ENCODE results near the gene MAP4. TPM values are rescaled to one million over a fixed set of nuclear protein-coding genes. Genes with fewer than 3 reads are reported as not detected.

Gene MAP4
- total RNA-seq, 1 donor from 2014 or later, result 54.6 TPM

DNA sequence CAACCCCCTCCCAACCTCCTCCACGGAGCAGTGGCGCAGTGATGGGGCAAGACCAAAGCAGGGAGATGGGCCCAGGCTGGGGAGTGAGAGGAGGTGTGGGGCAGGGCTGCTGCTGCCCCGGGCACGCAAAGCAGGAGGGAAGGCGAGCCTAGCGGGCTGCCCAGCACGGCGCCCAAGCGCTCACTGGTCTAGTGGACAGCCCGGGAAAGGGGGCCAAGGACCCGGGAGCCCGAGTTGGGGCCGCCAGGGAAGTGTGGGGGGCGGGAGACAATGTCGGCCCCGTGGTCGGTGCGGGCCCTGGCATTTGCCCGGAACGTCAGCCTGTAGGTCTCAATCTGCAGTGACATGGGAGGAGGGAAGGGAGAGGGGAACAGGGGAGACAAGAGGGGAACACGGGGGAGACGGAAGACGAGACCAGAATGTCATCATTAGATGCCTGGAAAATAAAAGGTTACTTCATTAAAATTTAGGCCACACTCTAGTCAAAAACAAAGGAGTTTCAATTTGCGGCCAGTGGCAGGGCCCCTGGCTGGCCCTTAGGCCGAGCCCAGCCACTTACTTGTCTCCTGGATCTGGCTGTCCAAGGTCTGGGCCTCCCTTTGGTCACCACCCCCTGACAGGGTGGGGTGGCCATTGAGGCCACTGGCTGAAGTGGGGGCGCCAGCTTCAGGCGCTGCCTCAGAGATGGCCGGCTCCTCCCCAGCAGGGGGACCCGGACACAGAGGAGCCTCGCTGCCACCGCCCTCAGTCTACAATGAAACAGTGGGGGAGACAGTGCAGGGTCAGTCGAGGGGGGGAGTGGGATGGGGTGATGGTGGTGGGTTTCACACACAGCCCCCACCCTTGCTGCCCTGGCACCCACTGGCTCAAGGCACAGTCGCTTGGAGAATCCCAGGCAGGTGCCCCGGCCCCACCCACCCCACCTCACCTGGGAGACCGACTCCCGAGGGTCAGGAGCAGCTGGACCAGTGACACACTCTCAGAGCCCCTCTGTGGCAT, 163.3 kb downstream of the MAP4 start:
- Mint-ChIP-seq H3K27me3 (ENCODE audit: insufficient read depth, low read depth) (peaks cover 10% of the 10 kb centered on the region), H3K4me1 (peaks cover 3% of the 10 kb centered on the region), H3K4me3 (no peak overlapping the region), H3K27ac (no peak overlapping the region), H3K9me3 (peaks cover 3% of the 10 kb centered on the region), H3K36me3 (peaks cover 22% of the 10 kb centered on the region)
- peaks cover 29% of the 10 kb centered on the region for H3F3A ChIP-seq (ENCODE audit: low read depth)
- H3K36me3 ChIP-seq, result no peaks in the 10 kb centered on the region
- no peaks in the 10 kb centered on the region for H3K79me2 ChIP-seq (ENCODE audit: low read depth)
- no peak overlapping the region for H2AFZ ChIP-seq (replicated peaks)
- H3K9ac ChIP-seq, result no peak overlapping the region
- no peak overlapping the region for H3K4me3 ChIP-seq
- H3K4me1 ChIP-seq, result no peaks in the 10 kb centered on the region
- H3K27ac ChIP-seq, result peak overlapping the region; percentile 17
- no peak overlapping the region for H3K4me2 ChIP-seq
- H3K27me3 ChIP-seq, result no peaks in the 10 kb centered on the region
- no peaks in the 10 kb centered on the region for H4K20me1 ChIP-seq (ENCODE audit: low read depth)
- no peak for TF ChIP-seq EZH2phosphoT487 (IDR thresholded peaks at IDR 0.05)
- TF ChIP-seq, protein P1, sequence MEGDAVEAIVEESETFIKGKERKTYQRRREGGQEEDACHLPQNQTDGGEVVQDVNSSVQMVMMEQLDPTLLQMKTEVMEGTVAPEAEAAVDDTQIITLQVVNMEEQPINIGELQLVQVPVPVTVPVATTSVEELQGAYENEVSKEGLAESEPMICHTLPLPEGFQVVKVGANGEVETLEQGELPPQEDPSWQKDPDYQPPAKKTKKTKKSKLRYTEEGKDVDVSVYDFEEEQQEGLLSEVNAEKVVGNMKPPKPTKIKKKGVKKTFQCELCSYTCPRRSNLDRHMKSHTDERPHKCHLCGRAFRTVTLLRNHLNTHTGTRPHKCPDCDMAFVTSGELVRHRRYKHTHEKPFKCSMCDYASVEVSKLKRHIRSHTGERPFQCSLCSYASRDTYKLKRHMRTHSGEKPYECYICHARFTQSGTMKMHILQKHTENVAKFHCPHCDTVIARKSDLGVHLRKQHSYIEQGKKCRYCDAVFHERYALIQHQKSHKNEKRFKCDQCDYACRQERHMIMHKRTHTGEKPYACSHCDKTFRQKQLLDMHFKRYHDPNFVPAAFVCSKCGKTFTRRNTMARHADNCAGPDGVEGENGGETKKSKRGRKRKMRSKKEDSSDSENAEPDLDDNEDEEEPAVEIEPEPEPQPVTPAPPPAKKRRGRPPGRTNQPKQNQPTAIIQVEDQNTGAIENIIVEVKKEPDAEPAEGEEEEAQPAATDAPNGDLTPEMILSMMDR (IDR thresholded peaks at IDR 0.05), result peak; percentile 13
- peak; percentile 32 for DNase-seq (ENCODE audit: low spot score)
- H3K9me3 ChIP-seq (ENCODE audit: low read depth), result no peaks in the 10 kb centered on the region

DNA sequence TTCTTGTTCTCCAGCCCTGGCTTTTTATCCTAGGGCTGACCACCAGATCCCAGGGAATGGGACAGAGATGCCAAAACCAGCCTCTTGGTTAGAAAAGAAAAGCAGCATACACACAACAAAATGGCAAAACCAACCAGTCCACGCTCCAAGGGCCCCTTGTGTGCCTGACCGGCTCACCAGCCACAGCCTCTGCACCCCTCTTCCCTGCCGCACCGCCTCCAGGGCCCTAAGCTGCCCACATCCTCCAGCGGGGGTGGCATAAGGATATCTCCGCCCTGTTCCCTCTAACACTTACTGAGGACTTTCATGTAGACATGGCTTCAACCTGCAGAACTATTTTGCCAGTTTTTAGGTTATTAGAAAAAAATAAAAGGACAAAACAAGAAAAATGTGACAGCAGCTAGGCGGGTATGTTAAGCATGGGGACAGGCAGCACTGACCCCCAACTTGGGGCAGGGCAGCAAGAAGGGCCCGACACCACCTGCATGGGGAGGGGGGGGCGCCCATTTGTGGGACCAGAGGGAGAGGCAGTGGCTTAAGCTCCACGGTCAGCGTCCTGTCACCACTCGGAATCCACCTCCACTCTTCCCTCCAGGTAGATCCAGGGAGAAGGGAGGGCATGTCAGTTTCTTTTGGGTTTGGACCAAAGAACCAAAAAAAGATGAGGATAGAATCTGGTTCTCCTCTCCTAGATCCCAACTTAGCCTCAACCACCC, 164.2 kb downstream of the MAP4 start:
- no peak overlapping the region for H3K4me3 Mint-ChIP-seq
- no peak overlapping the region for H3K27ac Mint-ChIP-seq
- no peak overlapping the region for H3K4me2 ChIP-seq
- no peak overlapping the region for H3K9ac ChIP-seq
- no peaks in the 10 kb centered on the region for H3K36me3 ChIP-seq
- peak overlapping the region; percentile 63 for H3K27ac ChIP-seq
- H3K4me3 ChIP-seq, result no peak overlapping the region
- peaks cover 3% of the 10 kb centered on the region for H3K4me1 Mint-ChIP-seq
- H3K4me1 ChIP-seq, result no peaks in the 10 kb centered on the region
- no peaks in the 10 kb centered on the region for H3K9me3 ChIP-seq (ENCODE audit: low read depth)
- H4K20me1 ChIP-seq (ENCODE audit: low read depth), result peaks cover 2% of the 10 kb centered on the region
- H2AFZ ChIP-seq (replicated peaks), result no peak overlapping the region
- no peaks in the 10 kb centered on the region for H3K79me2 ChIP-seq (ENCODE audit: low read depth)
- H3K9me3 Mint-ChIP-seq, result peaks cover 3% of the 10 kb centered on the region
- H3K27me3 ChIP-seq, result no peaks in the 10 kb centered on the region
- no peak for DNase-seq (ENCODE audit: low spot score)
- no peak for TF ChIP-seq EZH2 (IDR thresholded peaks at IDR 0.05)
- TF ChIP-seq EZH2phosphoT487 (IDR thresholded peaks at IDR 0.05), result no peak
- TF ChIP-seq, protein P1 (IDR thresholded peaks at IDR 0.05), result no peak
- peaks cover 24% of the 10 kb centered on the region for H3K36me3 Mint-ChIP-seq
- peaks cover 10% of the 10 kb centered on the region for H3K27me3 Mint-ChIP-seq (ENCODE audit: insufficient read depth, low read depth)
- peaks cover 32% of the 10 kb centered on the region for H3F3A ChIP-seq (ENCODE audit: low read depth)

DNA sequence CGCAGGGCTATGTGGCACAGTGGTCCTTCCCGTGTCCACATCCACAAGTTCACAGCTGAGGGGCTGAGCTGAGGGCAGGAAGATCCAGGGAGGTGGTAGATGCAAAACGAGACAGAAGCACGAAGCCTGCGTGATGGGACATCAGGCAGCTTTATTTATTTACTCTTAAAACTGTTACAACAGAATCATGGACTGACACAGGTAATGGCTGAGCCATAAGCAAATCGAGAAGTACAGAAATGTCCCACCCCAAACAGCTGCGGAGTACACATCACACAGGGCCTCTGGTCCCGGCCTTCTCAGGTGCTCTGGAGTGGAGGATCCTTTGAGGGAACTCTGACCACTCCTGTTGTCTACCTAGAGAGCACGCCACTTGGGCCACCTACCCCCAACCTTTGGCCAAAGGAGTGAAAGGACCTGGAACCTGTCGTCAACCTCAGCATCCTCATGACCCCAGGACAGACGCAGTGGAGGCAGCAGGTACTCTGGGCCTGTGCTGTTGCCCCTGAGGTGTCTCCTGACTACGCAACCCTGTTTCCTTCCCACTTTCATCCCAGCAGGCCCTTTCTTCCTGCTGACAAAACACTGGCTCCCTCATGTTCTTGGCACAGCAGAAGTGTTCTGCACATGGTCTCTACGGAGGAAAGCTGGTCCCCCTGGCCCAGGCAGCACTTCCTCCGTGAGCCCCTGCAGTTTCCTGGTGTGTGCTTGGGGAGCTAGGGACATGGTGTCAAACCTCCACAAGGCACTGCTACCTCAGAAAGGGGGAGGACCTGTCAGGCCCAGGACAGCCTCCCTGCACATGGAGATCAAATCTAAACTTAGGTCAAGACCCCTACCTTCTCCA, 165.4 kb downstream of the MAP4 start:
- Mint-ChIP-seq H3K4me3 (no peak overlapping the region), H3K36me3 (peaks cover 22% of the 10 kb centered on the region), H3K27ac (peak overlapping the region; percentile 46), H3K27me3 (ENCODE audit: insufficient read depth, low read depth) (peaks cover 10% of the 10 kb centered on the region), H3K4me1 (peaks cover 3% of the 10 kb centered on the region), H3K9me3 (peaks cover 3% of the 10 kb centered on the region)
- H3K9ac ChIP-seq, result no peak overlapping the region
- H3K9me3 ChIP-seq (ENCODE audit: low read depth), result no peaks in the 10 kb centered on the region
- peaks cover 4% of the 10 kb centered on the region for H4K20me1 ChIP-seq (ENCODE audit: low read depth)
- H3F3A ChIP-seq (ENCODE audit: low read depth), result peaks cover 32% of the 10 kb centered on the region
- no peaks in the 10 kb centered on the region for H3K36me3 ChIP-seq
- H3K4me3 ChIP-seq, result no peak overlapping the region
- H2AFZ ChIP-seq (replicated peaks), result no peak overlapping the region
- TF ChIP-seq, protein P1 (IDR thresholded peaks at IDR 0.05), result no peak
- TF ChIP-seq EZH2 (IDR thresholded peaks at IDR 0.05) (no peak), EZH2phosphoT487 (IDR thresholded peaks at IDR 0.05) (no peak)
- H3K27me3 ChIP-seq, result no peaks in the 10 kb centered on the region
- peak overlapping the region; percentile 63 for H3K27ac ChIP-seq
- DNase-seq (ENCODE audit: low spot score), result no peak
- H3K4me2 ChIP-seq, result no peak overlapping the region
- no peaks in the 10 kb centered on the region for H3K4me1 ChIP-seq
- H3K79me2 ChIP-seq (ENCODE audit: low read depth), result no peaks in the 10 kb centered on the region

Measured in neural progenitor cell (in vitro differentiated cells).